Activated CD8-positive, alpha-beta memory T cell treated with anti-CD3 and anti-CD28 coated beads, Interleukin-2, amount 50 U/mL, for 48 hours (primary cell): ENCODE data around the gene TMEM81.

Experiments used
- DNase-seq: peaks from one replicate; pipeline ENCODE4 v3.0.0-alpha.2; 2020

The TMEM81 gene

DNA sequence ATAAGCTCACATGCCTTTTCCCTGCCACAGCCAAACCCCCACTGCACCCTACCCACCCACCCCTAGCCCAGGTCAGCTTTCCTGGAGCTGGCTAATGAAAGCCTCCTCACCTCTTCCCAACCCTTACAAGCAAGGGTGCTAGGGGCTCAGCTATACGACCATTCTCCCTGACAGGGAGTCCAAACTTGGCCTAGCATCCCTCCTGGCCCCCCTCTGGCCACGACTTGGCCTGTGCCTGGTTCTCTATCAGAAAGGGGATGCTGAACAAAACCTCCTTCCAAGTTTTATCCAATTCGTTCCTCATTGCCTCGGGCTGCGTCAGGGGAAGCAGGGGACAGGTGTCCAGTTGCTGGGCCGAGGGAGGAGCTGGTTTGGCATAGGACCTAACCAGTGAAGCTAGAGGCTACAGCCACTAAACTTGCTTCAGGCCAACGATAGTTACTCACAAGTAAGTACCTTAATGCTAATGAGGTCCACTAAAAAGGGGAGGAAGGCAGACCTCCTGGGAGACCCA lies 8.6 kb downstream of the TMEM81 start:
- peak; percentile 33 for DNase-seq

DNA sequence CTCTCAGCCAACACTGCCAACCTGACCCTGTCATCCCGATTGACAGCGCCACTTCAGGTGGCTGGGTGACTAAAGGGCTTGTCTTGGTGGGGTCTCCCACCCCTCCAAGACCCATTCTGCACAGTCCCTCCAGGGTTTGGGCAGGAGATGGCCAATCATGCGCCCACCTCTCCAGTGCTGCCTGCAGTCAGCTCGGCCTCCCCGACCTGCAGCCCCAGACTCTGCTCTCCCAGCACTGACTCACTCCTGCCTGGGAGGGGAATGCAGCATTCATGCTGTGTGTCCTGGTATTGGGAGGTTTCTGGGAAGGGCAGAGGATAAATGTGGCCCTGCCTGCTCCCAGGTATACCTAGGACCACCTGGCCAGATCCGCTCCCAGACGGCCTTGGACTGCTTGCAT lies 9.7 kb downstream of the TMEM81 start:
- peak; percentile 41 for DNase-seq

DNA sequence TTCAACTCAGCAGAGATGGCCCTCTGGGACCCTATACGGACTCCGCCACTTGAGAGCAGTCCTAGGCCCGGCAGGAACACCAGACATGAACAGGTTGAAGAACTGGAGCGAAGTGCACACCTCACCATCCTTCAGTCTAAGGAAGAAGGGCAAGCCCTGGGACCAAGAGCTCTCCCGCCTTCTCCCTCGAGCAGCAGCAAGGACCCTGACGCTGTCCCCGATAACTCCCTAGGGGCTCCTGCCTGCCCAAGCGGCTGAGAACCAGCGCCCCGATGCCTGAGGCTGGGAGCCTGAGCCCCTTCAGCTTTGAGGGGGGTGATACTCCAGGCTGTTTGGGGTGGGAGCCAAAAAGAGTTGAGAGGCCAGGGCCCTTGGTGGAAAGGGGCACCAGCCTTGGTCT lies 10.2 kb downstream of the TMEM81 start:
- DNase-seq: peak; percentile 39

DNA sequence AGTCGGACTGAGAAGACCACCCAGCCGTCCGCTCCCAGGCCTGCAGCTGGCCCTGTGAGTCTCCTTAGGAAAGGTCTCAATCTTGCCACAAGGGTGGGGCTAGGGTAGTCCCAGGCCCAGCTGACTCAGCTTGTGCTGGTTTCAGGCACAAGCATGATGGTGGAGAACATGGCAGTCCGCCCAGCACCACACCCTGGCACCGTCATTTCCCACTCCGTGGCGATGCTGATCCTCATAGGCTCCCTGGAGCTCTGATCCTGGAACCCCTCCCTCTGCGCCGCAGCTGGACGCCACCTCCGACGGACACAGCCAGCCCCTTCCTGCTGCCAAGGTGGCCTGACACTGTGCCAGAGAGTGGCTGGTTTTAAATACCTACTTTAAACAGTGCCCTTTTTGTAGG lies 10.7 kb downstream of the TMEM81 start:
- peak; percentile 17 for DNase-seq

DNA sequence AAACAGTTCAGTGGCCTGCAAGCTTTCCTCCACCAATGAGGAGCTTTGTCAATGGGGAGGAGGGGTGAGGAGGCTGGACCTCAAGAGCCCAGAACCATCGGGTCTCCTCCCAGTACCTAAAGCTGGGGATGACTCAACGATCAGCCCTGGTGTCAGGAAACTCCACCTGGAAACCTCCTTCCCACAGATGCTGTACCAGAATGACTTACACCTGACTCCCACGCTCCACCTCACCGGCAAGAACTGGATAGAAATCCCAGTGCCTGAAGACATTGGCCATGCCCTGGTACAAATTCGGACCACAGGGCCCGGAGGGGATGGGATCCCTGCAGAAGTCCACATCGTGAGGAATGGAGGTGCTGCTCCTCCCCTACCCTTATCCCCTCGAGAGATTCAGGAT lies 11.4 kb downstream of the TMEM81 start:
- peak; percentile 32 for DNase-seq

DNA sequence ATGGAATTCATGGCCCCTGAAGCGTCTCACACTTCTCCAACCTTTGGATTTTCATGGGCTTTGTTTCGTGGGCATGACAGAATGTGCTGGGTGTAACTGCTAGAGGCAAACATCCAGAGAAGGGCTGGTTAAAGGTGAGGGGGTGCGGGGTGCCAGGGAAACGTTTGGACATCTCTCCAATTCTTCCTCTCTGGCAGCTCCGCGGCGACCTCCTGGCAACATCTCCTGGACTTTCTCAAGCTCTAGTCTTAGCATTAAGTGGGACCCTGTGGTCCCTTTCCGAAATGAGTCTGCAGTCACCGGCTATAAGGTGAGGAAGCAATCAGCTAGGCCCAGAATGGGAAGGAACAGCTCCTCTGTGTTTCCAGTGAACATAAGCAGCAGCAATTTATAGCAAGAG lies 12.0 kb downstream of the TMEM81 start:
- DNase-seq: peak; percentile 18

DNA sequence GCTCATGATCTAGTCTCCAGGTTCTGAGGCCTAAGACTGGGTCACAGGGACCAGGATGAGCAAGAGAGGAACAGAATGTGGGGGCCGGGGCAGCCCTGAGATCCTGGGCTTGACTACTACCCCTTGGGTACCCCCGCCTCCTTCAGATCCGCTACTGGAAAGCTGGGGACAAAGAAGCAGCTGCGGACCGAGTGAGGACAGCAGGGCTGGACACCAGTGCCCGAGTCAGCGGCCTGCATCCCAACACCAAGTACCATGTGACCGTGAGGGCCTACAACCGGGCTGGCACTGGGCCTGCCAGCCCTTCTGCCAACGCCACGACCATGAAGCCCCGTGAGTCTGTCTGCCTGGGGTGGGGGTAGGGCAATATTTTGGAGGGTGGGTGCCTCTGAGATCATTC lies 12.5 kb downstream of the TMEM81 start:
- peak; percentile 28 for DNase-seq

DNA sequence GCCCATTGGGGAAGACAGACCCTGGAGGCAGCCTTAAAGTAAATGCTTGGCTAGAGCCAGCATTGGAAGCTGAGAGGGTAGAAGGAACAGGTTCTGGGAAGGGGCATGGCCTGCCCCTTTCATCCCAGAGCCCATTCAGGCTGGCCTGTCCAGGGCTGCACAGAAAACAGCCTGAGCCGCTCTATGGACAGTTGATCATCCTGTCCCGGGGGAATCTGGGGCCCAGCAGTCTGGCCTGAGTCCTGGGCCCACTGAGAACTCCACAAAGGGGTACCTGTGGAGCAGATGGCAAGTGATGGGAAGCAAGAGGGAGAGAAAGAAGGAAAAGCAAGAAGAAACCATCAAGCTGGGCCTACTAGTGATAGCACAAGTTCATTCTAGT lies 13.2 kb downstream of the TMEM81 start:
- DNase-seq: peak; percentile 23

DNA sequence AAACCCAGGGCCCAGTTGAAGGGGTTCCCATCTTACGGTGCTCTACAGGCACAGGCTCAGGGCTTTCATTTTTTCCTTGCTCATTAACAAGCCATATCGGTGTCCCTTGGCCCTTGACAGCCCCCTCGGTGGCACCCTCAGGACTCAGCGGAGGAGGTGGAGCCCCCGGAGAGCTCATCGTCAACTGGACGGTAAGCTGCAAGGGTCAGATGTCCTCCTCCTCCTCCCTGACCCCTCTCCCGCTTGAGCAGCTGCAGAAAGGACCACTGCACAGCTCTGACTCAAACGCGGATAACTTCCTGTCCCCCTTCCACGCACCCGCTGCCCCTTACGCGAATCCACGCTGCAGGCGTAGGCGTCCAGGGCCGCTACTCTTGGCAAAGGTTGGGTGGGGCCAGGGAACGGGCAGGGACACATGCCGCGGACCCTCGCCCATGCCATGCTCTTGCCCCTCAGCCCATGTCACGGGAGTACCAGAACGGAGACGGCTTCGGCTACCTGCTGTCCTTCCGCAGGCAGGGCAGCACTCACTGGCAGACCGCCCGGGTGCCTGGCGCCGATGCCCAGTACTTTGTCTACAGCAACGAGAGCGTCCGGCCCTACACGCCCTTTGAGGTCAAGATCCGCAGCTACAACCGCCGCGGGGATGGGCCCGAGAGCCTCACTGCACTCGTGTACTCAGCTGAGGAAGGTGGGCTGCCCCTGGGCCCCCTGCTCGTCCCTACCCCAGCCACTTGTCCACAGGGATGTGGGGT lies 14.7 kb downstream of the TMEM81 start:
- DNase-seq: no peak

DNA sequence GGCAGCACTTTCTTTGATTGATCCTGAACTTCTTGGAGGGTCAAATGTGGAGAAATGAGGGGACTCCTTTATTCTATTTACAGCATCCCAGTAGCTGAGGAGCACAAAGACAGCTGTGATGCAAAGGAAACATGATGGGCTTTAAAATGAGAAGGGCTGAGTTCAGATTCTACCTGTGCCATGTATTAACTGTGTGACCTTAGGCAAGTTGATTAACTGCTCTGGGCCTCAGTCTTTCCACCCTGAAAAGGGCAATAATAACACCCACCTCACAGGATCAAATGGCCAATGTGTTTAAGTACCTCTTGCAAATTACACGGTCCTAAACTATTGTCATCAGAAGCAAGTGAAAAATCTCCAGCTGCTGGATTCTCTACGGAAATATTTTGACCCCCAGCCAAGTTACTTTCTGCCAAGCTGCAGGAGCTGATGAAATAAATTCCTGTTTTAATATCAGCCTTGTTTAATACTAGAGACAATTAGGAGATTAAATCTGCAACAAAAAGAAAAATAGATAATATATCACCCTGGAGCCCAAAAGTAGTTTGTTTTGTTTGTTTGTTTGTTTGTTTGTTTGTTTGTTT lies 15.7 kb downstream of the TMEM81 start:
- DNase-seq: no peak

DNA sequence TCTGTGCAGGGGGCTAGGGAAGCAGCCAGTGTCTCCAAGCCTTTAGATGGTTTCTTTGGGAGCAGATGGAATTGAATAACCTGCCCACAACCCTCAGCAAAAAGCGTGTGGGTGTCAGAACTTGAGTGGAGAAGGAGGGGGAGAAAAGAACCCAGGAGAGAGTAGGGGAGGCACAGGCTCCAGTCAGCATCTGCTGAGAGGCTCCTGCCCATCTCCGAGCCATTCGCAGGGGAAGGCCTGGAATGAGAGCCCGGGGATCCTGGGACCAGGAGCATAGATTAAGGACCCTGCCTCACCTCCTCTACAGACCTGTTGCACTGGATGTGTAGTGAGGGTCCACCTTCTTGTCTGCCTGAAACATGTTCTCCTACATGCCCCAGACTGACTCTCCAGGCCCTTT lies 16.3 kb downstream of the TMEM81 start:
- no peak for DNase-seq

DNA sequence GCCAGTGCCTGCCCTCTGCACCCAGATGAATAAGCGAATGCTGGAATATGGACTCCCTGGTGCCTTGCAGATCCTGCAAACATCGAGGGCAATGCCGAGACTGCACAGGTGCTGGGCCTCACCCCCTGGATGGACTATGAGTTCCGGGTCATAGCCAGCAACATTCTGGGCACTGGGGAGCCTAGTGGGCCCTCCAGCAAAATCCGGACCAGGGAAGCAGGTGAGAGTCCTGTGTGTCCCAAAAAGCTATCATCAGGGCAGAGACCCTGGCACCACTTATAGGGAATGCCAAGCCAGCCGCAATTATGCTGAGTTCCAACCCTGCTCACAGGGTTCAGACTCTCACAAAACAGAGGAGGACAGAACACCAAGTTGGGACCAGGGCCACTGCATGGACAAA lies 17.2 kb downstream of the TMEM81 start:
- DNase-seq: no peak

DNA sequence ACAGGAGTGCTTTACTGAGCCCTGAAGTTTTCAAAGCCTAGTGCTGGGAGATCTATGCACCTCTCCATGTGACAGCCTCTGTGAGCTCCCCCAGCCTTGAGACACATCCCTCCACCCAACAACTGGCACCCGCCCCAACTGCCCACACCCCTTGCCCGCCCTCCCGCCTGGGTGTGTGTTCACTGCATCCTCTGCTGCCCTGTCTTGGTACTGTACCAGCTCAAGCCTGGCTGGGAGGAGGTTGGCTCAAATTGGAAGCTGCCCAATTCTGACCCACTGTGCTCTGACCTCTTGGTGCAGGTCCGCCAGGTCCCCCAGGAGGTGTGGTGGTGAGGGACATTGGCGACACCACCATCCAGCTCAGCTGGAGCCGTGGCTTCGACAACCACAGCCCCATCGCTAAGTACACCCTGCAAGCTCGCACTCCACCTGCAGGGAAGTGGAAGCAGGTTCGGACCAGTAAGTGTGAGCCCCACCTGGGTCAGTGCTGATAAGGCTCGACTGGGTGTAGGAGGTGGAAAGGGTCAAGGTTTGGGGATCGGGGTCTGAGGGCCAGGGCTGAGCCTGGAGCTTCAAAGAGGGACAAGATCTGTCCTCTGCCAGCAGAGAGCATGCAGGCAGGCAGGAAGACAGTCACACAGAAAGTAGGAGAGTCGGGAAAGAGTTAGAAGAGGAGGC lies 18.0 kb downstream of the TMEM81 start:
- no peak for DNase-seq

DNA sequence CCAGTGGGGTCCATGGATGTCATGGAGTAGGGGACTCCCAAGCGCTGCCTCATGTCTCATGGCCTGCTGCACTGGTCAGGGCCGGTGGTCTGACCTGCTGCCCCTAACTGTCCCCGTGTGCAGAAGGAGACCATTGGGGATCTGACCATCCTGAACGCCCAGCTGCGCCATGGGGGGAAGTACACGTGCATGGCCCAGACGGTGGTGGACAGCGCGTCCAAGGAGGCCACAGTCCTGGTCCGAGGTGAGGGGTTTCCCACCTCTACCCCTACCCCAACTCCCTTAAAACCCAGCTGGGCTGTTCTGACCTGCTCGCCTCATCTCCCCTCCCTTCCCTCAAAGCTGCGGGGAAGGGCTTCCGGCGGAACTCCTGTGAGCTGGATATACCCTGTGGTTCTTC lies 18.6 kb downstream of the TMEM81 start:
- no peak for DNase-seq

DNA sequence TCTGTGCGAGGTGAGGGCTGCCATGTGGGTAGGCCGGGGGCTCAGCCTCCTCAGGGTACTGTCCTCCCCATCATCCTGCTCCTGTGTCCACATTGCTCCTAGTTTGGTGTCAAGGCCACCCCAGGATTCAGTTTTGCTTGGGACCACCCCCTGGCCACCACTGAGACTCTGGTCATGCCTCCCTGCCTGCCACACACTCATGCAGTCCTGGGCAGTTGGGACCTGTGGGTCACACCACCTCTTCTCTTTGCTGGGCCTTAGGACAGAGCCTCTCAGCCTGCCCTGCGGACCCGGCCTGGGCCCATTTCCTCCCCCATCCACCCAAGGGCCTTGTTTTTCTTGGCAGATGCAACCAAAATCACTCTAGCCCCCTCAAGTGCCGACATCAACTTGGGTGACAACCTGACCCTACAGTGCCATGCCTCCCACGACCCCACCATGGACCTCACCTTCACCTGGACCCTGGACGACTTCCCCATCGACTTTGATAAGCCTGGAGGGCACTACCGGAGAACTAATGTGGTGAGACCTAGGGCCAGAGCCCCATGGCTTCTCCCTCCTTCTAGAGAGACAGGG lies 19.4 kb downstream of the TMEM81 start:
- no peak for DNase-seq

DNA sequence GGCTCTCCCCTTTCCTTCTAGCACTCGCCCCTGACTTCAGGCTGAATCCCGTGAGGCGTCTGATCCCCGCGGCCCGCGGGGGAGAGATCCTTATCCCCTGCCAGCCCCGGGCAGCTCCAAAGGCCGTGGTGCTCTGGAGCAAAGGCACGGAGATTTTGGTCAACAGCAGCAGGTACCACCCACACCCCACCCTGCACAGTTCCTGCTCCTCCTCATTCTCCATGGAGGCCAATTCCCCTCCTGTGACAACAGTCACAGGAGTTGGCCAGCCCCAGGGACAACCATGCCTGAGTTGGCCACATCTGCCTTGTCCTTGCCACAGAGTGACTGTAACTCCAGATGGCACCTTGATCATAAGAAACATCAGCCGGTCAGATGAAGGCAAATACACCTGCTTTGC lies 20.0 kb downstream of the TMEM81 start:
- no peak for DNase-seq

DNA sequence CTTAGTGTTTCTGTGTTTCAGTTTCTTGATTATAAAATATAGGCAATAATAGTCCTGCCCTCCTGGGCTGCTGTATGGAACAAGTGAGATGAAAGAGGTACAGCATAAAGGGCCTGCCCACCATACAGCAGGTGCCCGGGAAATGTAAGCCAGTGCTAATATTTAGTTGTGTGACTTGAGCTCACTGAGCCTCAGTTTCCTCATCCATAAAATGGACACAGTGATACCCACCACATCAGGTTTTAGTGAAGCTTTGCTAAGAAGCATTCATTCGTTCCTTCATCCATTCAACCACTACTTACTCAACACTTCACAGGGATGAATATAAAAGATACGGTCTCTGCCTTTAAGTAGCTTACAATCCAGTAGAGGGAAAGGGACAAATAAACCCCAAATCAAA lies 21.4 kb downstream of the TMEM81 start:
- DNase-seq: no peak

DNA sequence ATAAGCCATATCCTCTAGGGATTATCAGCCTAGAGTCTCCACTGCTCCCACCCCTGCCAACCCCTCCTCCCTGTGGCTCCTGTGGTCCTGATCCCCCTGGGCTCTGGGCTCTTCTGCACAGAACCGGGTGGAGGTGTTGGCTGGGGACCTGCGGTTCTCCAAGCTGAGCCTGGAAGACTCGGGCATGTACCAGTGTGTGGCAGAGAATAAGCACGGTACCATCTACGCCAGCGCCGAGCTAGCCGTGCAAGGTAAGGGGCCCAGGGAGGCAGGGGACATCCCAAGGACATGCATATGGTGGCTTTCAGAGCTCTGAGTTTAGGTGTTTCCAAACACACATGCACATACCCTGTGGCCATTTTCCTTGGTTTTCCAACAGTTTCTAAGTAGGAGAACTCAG lies 21.9 kb downstream of the TMEM81 start:
- DNase-seq: no peak

DNA sequence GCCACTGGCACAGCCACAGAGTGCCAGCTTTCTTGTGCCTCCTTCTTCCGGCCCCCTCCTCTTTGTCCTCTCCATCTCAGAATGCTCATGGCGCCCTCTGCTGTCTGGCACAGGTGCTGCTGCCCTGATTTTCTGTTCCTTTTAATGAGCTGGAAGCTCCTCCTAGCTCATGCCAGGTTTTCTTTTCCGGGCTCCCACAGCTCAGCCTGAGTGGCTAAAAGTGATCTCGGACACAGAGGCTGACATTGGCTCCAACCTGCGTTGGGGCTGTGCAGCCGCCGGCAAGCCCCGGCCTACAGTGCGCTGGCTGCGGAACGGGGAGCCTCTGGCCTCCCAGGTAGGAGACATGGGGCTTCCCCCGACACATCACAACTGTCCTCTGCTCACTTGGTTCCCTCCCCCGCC lies 22.6 kb downstream of the TMEM81 start:
- DNase-seq: peak; percentile 88

DNA sequence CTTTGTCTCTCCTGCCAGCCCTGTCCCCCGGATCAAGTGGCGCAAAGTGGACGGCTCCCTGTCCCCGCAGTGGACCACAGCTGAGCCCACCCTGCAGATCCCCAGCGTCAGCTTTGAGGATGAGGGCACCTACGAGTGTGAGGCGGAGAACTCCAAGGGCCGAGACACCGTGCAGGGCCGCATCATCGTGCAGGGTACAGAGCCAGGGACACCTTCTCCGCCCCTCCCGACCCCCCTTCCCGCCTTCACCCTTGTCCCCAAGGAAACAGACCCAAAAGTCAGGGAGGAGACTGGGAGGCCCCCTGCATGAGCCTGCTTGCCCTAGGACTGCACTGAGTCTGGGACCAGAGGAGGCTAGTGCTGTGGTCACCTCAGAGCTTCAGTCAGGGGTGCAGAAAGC lies 23.0 kb downstream of the TMEM81 start:
- no peak for DNase-seq

DNA sequence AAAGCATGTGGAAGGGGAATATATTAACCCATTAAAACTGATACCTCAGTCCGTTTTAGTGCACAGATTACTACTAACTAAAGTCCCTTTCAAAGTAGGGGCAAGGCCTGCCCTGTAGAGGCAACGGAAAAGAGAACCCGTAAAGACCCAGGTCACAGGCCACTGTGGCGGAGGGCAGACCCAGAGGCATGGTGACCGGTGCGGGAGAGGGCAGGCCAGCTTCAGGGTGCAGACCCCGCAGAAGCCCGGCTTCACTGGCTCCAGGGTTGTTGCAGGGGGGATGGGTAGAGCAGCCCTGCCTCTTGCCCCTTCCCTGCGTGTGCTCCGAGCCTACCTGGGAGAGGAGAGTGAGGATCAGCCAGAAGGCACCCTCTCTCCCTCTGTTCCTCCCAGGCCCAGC lies 23.5 kb downstream of the TMEM81 start:
- DNase-seq: no peak

DNA sequence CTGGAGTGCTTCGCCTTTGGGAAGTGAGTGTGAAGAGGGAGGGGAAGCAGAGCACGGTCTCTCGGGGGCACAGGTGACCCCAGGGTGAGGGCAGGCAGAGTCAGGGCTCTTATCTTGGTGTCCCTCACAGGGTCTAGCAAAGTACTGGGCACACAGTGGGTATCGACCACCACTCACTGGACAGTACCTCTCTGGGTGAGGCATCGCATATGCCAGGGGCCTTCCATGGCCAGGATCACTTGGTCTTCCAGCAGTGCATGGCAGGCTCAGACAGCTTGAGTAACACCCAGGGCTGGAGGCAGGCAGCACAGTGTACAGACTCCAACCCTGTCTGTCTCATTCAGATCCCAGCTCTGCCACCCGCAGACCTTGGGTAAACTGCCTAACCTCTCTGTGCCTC lies 24.6 kb downstream of the TMEM81 start:
- no peak for DNase-seq

DNA sequence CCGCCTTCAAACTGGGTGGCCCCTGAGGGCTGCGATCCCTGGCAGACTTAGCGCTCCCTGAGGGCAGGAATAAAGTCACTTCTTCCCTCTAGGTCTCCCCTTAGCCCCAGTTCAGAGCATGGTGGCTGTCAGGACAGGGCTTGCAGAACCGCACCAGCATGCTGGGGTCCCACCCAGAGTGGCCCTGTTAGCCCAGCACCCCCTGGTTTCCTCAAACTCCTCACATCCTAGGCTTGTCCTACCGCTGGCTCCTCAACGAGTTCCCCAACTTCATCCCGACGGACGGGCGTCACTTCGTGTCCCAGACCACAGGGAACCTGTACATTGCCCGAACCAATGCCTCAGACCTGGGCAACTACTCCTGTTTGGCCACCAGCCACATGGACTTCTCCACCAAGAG lies 25.4 kb downstream of the TMEM81 start:
- DNase-seq: no peak
